Fibroblast of the aortic adventitia (primary cell): Measurements from ENCODE around the gene GH2. TPM values are rescaled to one million over a fixed set of nuclear protein-coding genes. Genes with fewer than 3 reads are reported as not detected.
A peak's percentile ranks its signal among the peaks of the same experiment; 100 is the strongest.

ENCODE experiments used
- DNase-seq: peaks from one replicate; pipeline ENCODE4 v3.0.0-alpha.2; 2010; ENCODE audit warnings: low read depth
- H3K4me3 ChIP-seq: 2 replicates; pipeline ENCODE4 v1.5.1; 2011; ENCODE audit warnings: low read depth, mild to moderate bottlenecking, control low read depth, low read length, moderate library complexity
- total RNA-seq: library from RNA; depleted of rRNA; stranded (reverse); fragments of >200 nt; gene quantifications from 2 replicates; pipeline ENCODE4 v1.2.3, GENCODE V29; 2012; ENCODE audit warnings: low replicate concordance
- TF ChIP-seq, protein P1 (sequence below): IDR thresholded peaks from 2 replicates; pipeline ENCODE4 v1.5.1; 2011; ENCODE audit warnings: mild to moderate bottlenecking, low read length, control low read depth, inconsistent platforms; ENCODE audit not compliant: insufficient read depth

Gene GH2
- total RNA-seq, 1 donor = not detected

DNA sequence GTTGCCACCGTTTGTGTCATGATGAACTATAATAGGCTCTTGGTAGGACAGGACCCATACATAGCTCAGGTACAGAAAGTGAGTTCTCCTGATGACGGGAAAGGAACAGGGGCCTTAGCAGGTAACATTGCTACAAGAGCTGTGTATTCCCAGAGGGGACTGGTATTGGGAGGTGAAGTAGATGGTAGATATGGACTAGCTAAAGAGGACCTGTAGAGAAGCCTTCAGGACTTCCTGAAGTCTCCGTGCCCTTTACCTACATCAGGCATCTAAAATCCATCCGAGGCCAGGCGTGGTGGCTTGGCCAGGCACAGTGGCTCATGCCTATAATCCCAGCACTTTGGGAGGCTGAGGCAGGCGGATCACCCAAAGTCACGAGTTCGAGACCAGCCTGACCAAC lies 26.6 kb downstream of the GH2 start:
- TF ChIP-seq, protein P1, sequence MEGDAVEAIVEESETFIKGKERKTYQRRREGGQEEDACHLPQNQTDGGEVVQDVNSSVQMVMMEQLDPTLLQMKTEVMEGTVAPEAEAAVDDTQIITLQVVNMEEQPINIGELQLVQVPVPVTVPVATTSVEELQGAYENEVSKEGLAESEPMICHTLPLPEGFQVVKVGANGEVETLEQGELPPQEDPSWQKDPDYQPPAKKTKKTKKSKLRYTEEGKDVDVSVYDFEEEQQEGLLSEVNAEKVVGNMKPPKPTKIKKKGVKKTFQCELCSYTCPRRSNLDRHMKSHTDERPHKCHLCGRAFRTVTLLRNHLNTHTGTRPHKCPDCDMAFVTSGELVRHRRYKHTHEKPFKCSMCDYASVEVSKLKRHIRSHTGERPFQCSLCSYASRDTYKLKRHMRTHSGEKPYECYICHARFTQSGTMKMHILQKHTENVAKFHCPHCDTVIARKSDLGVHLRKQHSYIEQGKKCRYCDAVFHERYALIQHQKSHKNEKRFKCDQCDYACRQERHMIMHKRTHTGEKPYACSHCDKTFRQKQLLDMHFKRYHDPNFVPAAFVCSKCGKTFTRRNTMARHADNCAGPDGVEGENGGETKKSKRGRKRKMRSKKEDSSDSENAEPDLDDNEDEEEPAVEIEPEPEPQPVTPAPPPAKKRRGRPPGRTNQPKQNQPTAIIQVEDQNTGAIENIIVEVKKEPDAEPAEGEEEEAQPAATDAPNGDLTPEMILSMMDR = no peak
- no peak for DNase-seq
- H3K4me3 ChIP-seq = no peak overlapping the region

DNA sequence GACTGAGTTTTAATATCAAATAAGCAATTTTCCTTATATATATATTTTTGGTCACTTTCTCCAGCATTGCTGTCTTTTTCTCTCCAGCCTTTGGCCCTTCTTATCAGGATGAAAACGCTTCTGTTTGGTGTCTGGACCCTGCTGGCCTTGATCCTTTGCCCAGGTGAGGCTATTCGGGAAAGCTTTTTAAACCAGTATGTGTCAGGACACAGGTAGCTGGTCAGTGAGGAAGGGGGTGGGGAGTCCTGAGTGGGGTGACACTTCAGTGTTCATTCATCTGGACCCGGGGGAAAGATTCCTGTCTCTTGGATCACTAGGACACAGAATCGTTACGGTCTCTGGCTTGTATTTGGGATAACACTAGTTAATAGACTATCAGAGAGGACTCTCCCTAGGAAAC lies 27.0 kb downstream of the GH2 start:
- DNase-seq = no peak
- TF ChIP-seq, protein P1 = no peak
- H3K4me3 ChIP-seq = no peak overlapping the region

DNA sequence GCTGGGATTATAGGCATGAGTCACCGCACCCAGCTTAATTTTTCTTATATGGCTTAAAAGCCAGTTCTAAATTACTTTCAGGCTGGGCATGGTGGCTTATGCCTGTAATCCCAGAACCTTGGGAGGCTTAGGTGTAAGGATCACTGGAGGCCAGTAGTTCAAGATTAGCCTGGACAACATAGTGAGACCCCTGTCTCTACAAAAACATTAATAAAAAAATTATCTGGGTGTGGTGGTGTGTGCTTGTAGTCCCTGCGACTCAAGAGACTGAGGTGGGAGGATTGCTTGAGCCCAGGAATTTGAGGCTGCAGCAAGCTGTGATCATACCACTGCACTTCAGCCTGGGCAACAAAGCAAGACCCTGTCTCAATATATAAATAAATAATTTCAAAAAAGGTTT lies 28.5 kb downstream of the GH2 start:
- DNase-seq = no peak
- TF ChIP-seq, protein P1 = no peak
- H3K4me3 ChIP-seq = no peak overlapping the region

DNA sequence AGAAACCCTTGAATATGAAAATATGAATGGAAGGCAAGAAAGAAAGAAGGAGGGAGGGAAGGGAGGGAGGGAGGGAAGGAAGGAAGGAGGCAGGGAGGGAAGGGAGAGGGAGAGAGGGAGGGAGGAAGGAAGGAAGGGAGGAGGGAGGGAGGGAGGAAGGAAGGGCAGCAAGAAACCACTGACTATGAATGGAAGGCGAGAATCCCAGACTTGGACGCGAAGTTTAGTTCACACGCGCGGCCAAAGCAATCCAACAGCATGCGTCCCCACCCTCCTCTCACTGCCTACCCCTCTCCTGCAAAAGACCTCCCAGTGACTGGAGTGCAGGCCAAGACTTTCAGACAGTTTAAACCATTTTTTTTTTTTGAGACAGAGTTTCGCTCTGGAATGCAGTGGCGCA lies 31.3 kb downstream of the GH2 start:
- no peak overlapping the region for H3K4me3 ChIP-seq
- TF ChIP-seq, protein P1 = no peak
- DNase-seq = peak; percentile 32

GRCh38 chr17:63848834-63849689 lies 32.7 kb downstream of the GH2 start:
- peak overlapping the region; percentile 56 for H3K4me3 ChIP-seq
- TF ChIP-seq, protein P1 = peak; percentile 56
- peak; percentile 89 for DNase-seq

DNA sequence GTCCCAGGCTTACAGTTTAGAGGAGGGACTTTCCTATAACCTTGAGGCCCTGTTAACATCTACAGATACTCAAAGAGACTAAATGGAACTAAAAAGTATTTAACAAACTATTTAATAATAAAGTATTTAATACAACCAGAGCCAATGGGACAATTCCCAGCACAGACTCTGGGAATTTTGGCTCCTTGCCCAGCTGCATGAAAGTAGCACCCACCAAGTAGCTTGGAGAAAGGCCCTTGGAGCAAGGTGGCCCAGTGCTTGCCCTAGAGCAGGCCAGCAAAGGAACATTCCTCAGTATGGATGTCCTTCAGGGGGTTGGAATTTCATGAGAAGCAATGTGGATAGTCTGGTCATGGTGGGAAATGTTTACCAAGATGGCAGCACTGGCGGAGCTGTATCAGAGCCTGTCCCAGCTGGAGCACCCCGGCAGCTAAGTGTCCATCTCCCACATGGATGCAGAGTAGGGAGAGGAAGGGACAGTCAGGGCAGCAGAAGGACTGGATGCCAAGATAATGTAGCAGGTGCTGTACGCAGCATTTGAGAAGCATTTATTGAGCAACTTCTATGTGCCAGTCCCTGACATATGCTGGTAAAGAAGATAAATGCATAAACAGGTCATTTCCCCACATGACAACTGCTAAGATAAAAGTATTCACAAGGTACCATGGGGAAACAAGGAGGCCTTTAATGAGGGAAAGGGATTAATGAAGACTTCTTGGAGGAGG lies 34.1 kb downstream of the GH2 start:
- TF ChIP-seq, protein P1 = no peak

More for the DNA sequence above, 34.1 kb downstream of the GH2 start:
- no peak overlapping the region for H3K4me3 ChIP-seq
- DNase-seq = no peak
